Memory B cell (primary cell): ENCODE data around the gene PCSK6.

ENCODE experiments used
- ATAC-seq: fragments of 150-1000 bp; cut with Tn5 transposase; 2 replicates; pipeline ENCODE4 v1.10.0; 2021; ENCODE audit warnings: low read depth, mild to moderate bottlenecking, moderate library complexity
- DNase-seq, 2 donors: peaks; one replicate each; pipeline ENCODE4 v3.0.0; 2022; ENCODE audit warnings: low spot score in 2 of 2
- H3K27ac Mint-ChIP-seq: one replicate; pipeline ENCODE4 v1.8.0; 2022; ENCODE audit warnings: mild to moderate bottlenecking, moderate library complexity, mixed read lengths
- H3K27me3 Mint-ChIP-seq: one replicate; pipeline ENCODE4 v1.8.0; 2022; ENCODE audit warnings: mixed read lengths
- H3K36me3 Mint-ChIP-seq: one replicate; pipeline ENCODE4 v1.8.0; 2022; ENCODE audit warnings: mild to moderate bottlenecking, mixed read lengths
- H3K4me1 Mint-ChIP-seq: one replicate; pipeline ENCODE4 v1.8.0; 2022; ENCODE audit warnings: mixed read lengths
- H3K4me3 Mint-ChIP-seq: one replicate; pipeline ENCODE4 v1.8.0; 2022; ENCODE audit warnings: mild to moderate bottlenecking, moderate library complexity, mixed read lengths
- H3K9me3 Mint-ChIP-seq: one replicate; pipeline ENCODE4 v1.8.0; 2022; ENCODE audit warnings: mixed read lengths

PCSK6 gene

GRCh38 chr15:101439285-101439919 lies 50.1 kb downstream of the PCSK6 start:
- no peaks in the 10 kb centered on the region for H3K9me3 Mint-ChIP-seq
- no peak overlapping the region for H3K27ac Mint-ChIP-seq
- no peak for ATAC-seq
- peaks cover 11% of the 10 kb centered on the region for H3K27me3 Mint-ChIP-seq
- peaks cover 3% of the 10 kb centered on the region for H3K4me1 Mint-ChIP-seq
- no peak overlapping the region for H3K4me3 Mint-ChIP-seq
- DNase-seq, result no peak
- no peaks in the 10 kb centered on the region for H3K36me3 Mint-ChIP-seq

DNA sequence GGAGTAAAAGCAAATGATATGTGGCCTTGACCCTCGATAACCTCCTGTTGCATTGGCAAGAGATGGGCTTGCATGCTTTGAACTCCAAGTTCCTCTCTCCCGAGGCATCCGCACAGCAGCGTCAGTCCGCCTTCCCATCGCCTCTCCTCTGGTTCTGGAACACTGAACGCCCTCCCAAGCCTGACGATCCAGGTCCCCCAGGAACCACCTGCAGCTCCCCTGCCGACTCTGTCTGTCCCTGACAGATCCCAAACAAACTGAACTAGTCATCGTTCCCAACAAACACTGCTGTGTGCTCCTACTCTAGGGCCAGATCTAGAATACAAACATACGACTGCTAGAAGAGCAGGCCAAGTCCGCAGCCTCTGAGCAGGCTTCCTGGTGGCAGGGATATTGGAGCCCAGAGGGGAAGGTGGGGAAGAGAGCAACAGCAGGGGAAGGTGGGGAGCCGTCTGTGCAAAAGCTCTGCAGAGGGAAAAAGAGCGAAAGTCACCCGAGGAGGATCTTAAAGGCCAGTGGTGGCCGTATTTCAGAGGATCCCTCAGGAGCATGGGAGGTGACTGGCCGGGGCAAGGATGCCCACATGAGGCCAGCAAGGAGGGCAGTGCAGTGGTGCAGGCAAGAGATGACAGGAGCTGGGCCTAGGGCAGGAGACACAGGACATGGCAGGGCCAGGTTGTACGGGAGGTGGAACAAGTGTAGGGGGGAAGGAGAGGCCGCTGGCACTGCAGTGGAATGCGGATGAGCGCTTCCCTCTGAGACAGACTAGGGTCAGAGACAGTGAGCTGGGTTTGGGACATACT lies 50.8 kb downstream of the PCSK6 start:
- Mint-ChIP-seq H3K9me3 (no peaks in the 10 kb centered on the region), H3K4me3 (no peak overlapping the region), H3K4me1 (peaks cover 3% of the 10 kb centered on the region), H3K27me3 (peaks cover 11% of the 10 kb centered on the region), H3K27ac (no peak overlapping the region), H3K36me3 (no peaks in the 10 kb centered on the region)
- DNase-seq, result no peak
- ATAC-seq, result no peak

GRCh38 chr15:101437618-101438481 lies 51.7 kb downstream of the PCSK6 start:
- no peak for ATAC-seq
- no peak overlapping the region for H3K27ac Mint-ChIP-seq
- DNase-seq, result no peak
- no peaks in the 10 kb centered on the region for H3K36me3 Mint-ChIP-seq
- H3K9me3 Mint-ChIP-seq, result no peaks in the 10 kb centered on the region
- H3K4me3 Mint-ChIP-seq, result no peak overlapping the region
- H3K4me1 Mint-ChIP-seq, result peaks cover 3% of the 10 kb centered on the region
- peaks cover 13% of the 10 kb centered on the region for H3K27me3 Mint-ChIP-seq

- Mint-ChIP-seq H3K36me3 (no peaks in the 10 kb centered on the region), H3K27me3 (peaks cover 15% of the 10 kb centered on the region), H3K4me1 (peaks cover 2% of the 10 kb centered on the region), H3K4me3 (no peak overlapping the region), H3K27ac (no peak overlapping the region), H3K9me3 (no peaks in the 10 kb centered on the region)
- ATAC-seq, result no peak
- no peak for DNase-seq
Measured at GRCh38 chr15:101437209-101437608, 52.3 kb downstream of the PCSK6 start.

DNA sequence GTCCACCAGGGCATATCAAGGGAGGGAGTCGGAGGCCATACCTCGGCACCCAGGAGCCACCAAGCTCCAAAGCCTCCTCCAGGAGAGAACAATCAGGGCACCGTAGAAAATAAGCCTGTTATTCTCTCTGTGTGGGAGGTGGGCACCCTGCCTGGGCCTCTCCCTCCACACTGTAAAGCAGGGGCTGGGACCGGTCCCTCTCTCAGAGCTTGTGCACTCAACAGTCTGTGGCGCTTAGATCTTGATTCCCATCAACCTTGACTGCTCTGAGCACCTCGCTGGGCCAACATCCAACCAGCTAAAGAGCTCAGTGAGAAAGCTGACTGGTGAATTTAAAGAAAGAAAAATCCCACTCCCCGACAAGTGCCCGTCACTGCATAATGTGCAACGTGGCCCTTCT lies 53.0 kb downstream of the PCSK6 start:
- ATAC-seq, result no peak
- Mint-ChIP-seq H3K4me1 (no peaks in the 10 kb centered on the region), H3K27me3 (peaks cover 14% of the 10 kb centered on the region), H3K36me3 (no peaks in the 10 kb centered on the region), H3K4me3 (no peak overlapping the region), H3K9me3 (no peaks in the 10 kb centered on the region), H3K27ac (no peak overlapping the region)
- no peak for DNase-seq

GRCh38 chr15:101435761-101436160 lies 53.7 kb downstream of the PCSK6 start:
- Mint-ChIP-seq H3K27me3 (peaks cover 14% of the 10 kb centered on the region), H3K4me3 (no peak overlapping the region), H3K27ac (no peak overlapping the region), H3K9me3 (no peaks in the 10 kb centered on the region), H3K36me3 (no peaks in the 10 kb centered on the region), H3K4me1 (no peaks in the 10 kb centered on the region)
- DNase-seq (no peak), ATAC-seq (no peak)

- Mint-ChIP-seq H3K27ac (no peak overlapping the region), H3K4me3 (no peak overlapping the region), H3K36me3 (no peaks in the 10 kb centered on the region), H3K4me1 (no peaks in the 10 kb centered on the region), H3K9me3 (no peaks in the 10 kb centered on the region), H3K27me3 (peaks cover 14% of the 10 kb centered on the region)
- DNase-seq (no peak), ATAC-seq (no peak)
Measured at GRCh38 chr15:101434032-101434920, 55.2 kb downstream of the PCSK6 start.

DNA sequence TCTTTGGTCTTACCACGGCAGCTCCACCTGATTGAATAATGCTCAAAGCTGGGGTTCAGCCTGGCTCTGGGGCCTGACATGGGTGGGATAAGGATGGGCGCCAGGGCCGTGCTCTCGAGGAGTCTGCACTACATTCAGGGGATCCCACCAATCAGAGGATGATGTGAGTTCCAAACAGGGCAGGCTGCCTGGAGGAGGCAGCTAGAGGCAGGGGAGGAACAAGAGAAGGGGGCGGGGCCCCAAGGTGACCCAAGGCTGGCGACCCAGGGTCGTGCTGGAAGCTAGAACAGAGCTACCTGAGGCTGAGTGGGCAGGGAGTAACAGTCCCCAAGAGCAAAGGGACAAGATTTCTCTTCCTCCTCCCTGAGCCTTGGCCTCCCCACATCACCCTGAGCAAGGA lies 56.1 kb downstream of the PCSK6 start:
- H3K4me1 Mint-ChIP-seq, result no peaks in the 10 kb centered on the region

GRCh38 chr15:101432982-101433381 lies 56.5 kb downstream of the PCSK6 start:
- no peak for DNase-seq
- Mint-ChIP-seq H3K4me3 (no peak overlapping the region), H3K4me1 (no peaks in the 10 kb centered on the region), H3K27me3 (peaks cover 10% of the 10 kb centered on the region), H3K9me3 (no peaks in the 10 kb centered on the region), H3K27ac (no peak overlapping the region), H3K36me3 (no peaks in the 10 kb centered on the region)
- ATAC-seq, result no peak

More for the DNA sequence above, 56.1 kb downstream of the PCSK6 start:
- Mint-ChIP-seq H3K9me3 (no peaks in the 10 kb centered on the region), H3K36me3 (no peaks in the 10 kb centered on the region), H3K27ac (no peak overlapping the region), H3K27me3 (peaks cover 10% of the 10 kb centered on the region), H3K4me3 (no peak overlapping the region)
- no peak for ATAC-seq
- DNase-seq, result no peak

- H3K4me3 Mint-ChIP-seq, result no peak overlapping the region
- no peaks in the 10 kb centered on the region for H3K36me3 Mint-ChIP-seq
- H3K4me1 Mint-ChIP-seq, result no peaks in the 10 kb centered on the region
- peaks cover 10% of the 10 kb centered on the region for H3K27me3 Mint-ChIP-seq
- H3K9me3 Mint-ChIP-seq, result no peaks in the 10 kb centered on the region
- no peak overlapping the region for H3K27ac Mint-ChIP-seq
- no peak for ATAC-seq
- no peak for DNase-seq
Measured at GRCh38 chr15:101431748-101432147, 57.8 kb downstream of the PCSK6 start.

- H3K27me3 Mint-ChIP-seq, result peaks cover 10% of the 10 kb centered on the region
- no peaks in the 10 kb centered on the region for H3K36me3 Mint-ChIP-seq
- ATAC-seq, result no peak
- H3K9me3 Mint-ChIP-seq, result no peaks in the 10 kb centered on the region
- H3K27ac Mint-ChIP-seq, result no peak overlapping the region
- H3K4me3 Mint-ChIP-seq, result no peak overlapping the region
- no peaks in the 10 kb centered on the region for H3K4me1 Mint-ChIP-seq
- DNase-seq, result no peak
Measured at GRCh38 chr15:101431301-101431700, 58.2 kb downstream of the PCSK6 start.

GRCh38 chr15:101429646-101430045 lies 59.9 kb downstream of the PCSK6 start:
- Mint-ChIP-seq H3K27ac (no peak overlapping the region), H3K9me3 (no peaks in the 10 kb centered on the region), H3K4me1 (no peaks in the 10 kb centered on the region), H3K36me3 (no peaks in the 10 kb centered on the region), H3K27me3 (peaks cover 10% of the 10 kb centered on the region), H3K4me3 (no peak overlapping the region)
- DNase-seq, result no peak
- ATAC-seq, result no peak

DNA sequence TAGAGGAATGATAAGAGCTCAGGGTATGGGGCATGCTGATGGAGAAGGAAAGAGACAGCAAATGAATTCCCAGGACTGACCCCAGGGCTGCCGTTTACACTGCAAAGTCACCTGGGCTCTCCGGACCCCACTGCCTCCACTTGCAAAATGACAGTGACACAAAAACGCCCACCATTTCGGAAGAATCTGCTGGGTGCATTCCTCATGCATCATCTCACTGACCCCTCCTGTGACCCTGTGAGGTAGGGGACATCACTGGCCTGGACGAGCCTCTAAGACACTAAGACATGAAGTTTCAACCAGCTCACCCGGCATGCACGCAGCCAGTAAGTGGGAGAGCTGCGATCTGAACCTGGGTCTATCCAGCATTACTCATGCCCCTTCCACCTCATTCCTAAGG lies 60.3 kb downstream of the PCSK6 start:
- H3K4me1 Mint-ChIP-seq, result no peaks in the 10 kb centered on the region
- no peak overlapping the region for H3K4me3 Mint-ChIP-seq
- no peak for DNase-seq
- no peaks in the 10 kb centered on the region for H3K36me3 Mint-ChIP-seq
- no peak overlapping the region for H3K27ac Mint-ChIP-seq
- H3K9me3 Mint-ChIP-seq, result no peaks in the 10 kb centered on the region
- no peak for ATAC-seq
- H3K27me3 Mint-ChIP-seq, result peaks cover 8% of the 10 kb centered on the region
